Spleen (tissue), 11 donors: ENCODE data around the gene WDR35. TPM values are rescaled to one million over a fixed set of nuclear protein-coding genes. Genes with fewer than 3 reads are reported as not detected.

ENCODE experiments used
- DNase-seq: peaks from one replicate; pipeline ENCODE4 v3.0.0-alpha.2; 2020
- H3K27ac ChIP-seq, 8 donors: fragments of 200-600 bp; sonication (generic) in 7 of 8; 1 replicate in 4 of 8; 2 replicates in 4 of 8; pipeline versions ENCODE4 v1.5.0 to v1.8.0; 2016 to 2021; ENCODE audit warnings: inconsistent platforms in 4 of 8, mild to moderate bottlenecking in 4 of 8, moderate library complexity in 1 of 8
- H3K27me3 ChIP-seq, 7 donors: fragments of 200-600 bp; sonication (generic) in 6 of 7; replicated peaks in 1 of 7; 1 replicate in 4 of 7; 2 replicates in 3 of 7; pipeline versions ENCODE4 v1.5.0 to v1.8.0; 2016 to 2021; ENCODE audit warnings: inconsistent platforms in 3 of 7, mild to moderate bottlenecking in 1 of 7
- H3K36me3 ChIP-seq, 6 donors: fragments of 200-600 bp; sonication (generic) in 5 of 6; 1 replicate in 4 of 6; 2 replicates in 2 of 6; pipeline versions ENCODE4 v1.5.0 to v1.8.0; 2016 to 2021; ENCODE audit warnings: inconsistent platforms in 2 of 6
- H3K4me1 ChIP-seq, 6 donors: fragments of 200-600 bp; sonication (generic) in 5 of 6; 1 replicate in 3 of 6; 2 replicates in 3 of 6; pipeline versions ENCODE4 v1.5.0 to v1.8.0; 2016 to 2021; ENCODE audit warnings: inconsistent platforms in 3 of 6
- H3K4me3 ChIP-seq, 8 donors: fragments of 200-600 bp; sonication (generic) in 7 of 8; 1 replicate in 4 of 8; 2 replicates in 4 of 8; pipeline versions ENCODE4 v1.5.0 to v1.8.0; 2016 to 2021; ENCODE audit warnings: inconsistent platforms in 4 of 8, mild to moderate bottlenecking in 4 of 8, moderate library complexity in 2 of 8
- H3K9me3 ChIP-seq, 8 donors: fragments of 200-600 bp; sonication (generic) in 7 of 8; 1 replicate in 4 of 8; 2 replicates in 4 of 8; pipeline versions ENCODE4 v1.5.0 to v1.8.0; 2016 to 2021; ENCODE audit warnings: inconsistent platforms in 4 of 8
- CTCF ChIP-seq, 11 experiments: fragments of 200-600 bp in 7 of 11; fragments of 450-650 bp in 4 of 11; sonication (generic) in 4 of 11; IDR thresholded peaks in 8 of 11; conservative IDR thresholded peaks in 3 of 11; 1 replicate in 7 of 11; 2 replicates in 4 of 11; pipeline versions ENCODE4 v1.4.0 to v1.8.0; 2016 to 2021; ENCODE audit warnings: antibody characterized with exemption in 11 of 11, inconsistent platforms in 4 of 11, mild to moderate bottlenecking in 1 of 11
- POLR2A ChIP-seq, 3 donors: fragments of 450-650 bp; IDR thresholded peaks; one replicate each; pipeline ENCODE4 v1.5.1; 2017; ENCODE audit warnings: antibody characterized with exemption in 3 of 3, mild to moderate bottlenecking in 1 of 3
- POLR2AphosphoS5 ChIP-seq, 3 donors: sonication (generic); formaldehyde crosslinking; IDR thresholded peaks; one replicate each; pipeline ENCODE4 v1.5.1; 2017; ENCODE audit warnings: antibody characterized with exemption in 3 of 3
- WGBS, 5 donors: extraction: QIAGEN DNeasy Blood & Tissue Kit in 3 of 5; methylation state at CpG; one replicate each; pipeline versions ENCODE4 v1.1.5 to v1.1.7; 2013 to 2018; 5-methylcytosine and 5-hydroxymethylcytosine counted together
- intact Hi-C: fragments of 100-400 bp; cut with DNase I; formaldehyde crosslinking; loops from one replicate; pipeline ENCODE4 v1.15.0; 2023; ENCODE audit warnings: low total_unique reads
- polyA plus RNA-seq, 3 donors: library from polyadenylated mRNA; stranded (reverse); fragments of 200-250 nt; gene quantifications; one replicate each; pipeline ENCODE4 v1.2.1, GENCODE V29; 2013
- total RNA-seq, 7 donors: library from RNA; depleted of rRNA in 3 of 7; stranded (reverse); fragments of >200 nt in 3 of 7; fragmentation: NEBNext Ultra II Directional in 4 of 7; extraction: Animal tissue kit (Norgen Biotek cat#: 25700) in 4 of 7; gene quantifications; one replicate each; pipeline versions ENCODE4 v1.1.0 to v1.2.1, GENCODE V29; 2016 to 2021
- donor health status: healthy with polysubstance abuse.
- donor health status: DM: no; HTN: no; CAD: no; lungs with moderate emphysema.
- donor health status: DM: no; HTN: no; CAD: no.
- donor health status: Bipolar disorder and iron deficiency.
- donor health status: healthy.
- donor health status: DM: no; HTN: no; CAD: no.
- donor health status: DM: yes; HTN: yes; CAD: no.

Gene WDR35
- total and polyA plus RNA-seq, 10 donors: 1.7 to 5.3 (median 3.8) TPM

GRCh38 chr2:20012032-20012281, 22.1 kb upstream of the WDR35 start:
- whole genome bisulfite sequencing, 5 donors: 33 to 49% (median 38%) methylated on average over 4 of the region's 4 CpGs; no CpG with 5 or more reads in 1 of the 5 donors
- intact Hi-C loops: no loop called here
- H3K27ac ChIP-seq: no peak overlapping the region
- TF ChIP-seq CTCF (IDR thresholded peaks at IDR 0.05 in 8 of 11, conservative IDR thresholded peaks at IDR 0.05 in 3 of 11) (no peak), POLR2AphosphoS5 (IDR thresholded peaks at IDR 0.05) (no peak), POLR2A (IDR thresholded peaks at IDR 0.05) (no peak)
- H3K9me3 ChIP-seq: no peaks in the 10 kb centered on the region
- peaks cover 0 to 48% (median 18%) of the 10 kb centered on the region in 7 donors for H3K27me3 ChIP-seq
- no peak for DNase-seq
- peak overlapping the region in 7 of 8 donors; percentile 33 to 72 (median 47) for H3K4me3 ChIP-seq
- H3K4me1 ChIP-seq: peaks cover 8 to 19% (median 17%) of the 10 kb centered on the region in 6 donors
- no peaks in the 10 kb centered on the region for H3K36me3 ChIP-seq

GRCh38 chr2:20011276-20012031, 21.5 kb upstream of the WDR35 start:
- intact Hi-C loops: no loop called here

GRCh38 chr2:20008703-20009102, 18.8 kb upstream of the WDR35 start:
- H3K36me3 ChIP-seq: no peaks in the 10 kb centered on the region
- H3K9me3 ChIP-seq: no peaks in the 10 kb centered on the region
- H3K27me3 ChIP-seq: peaks cover 0 to 44% (median 18%) of the 10 kb centered on the region in 7 donors
- intact Hi-C loops: no loop called here
- no peak overlapping the region for H3K27ac ChIP-seq
- 89 to 92% (median 91%) methylated on average over 5 of the region's 5 CpGs for WGBS, 5 donors
- H3K4me1 ChIP-seq: peaks cover 8 to 19% (median 17%) of the 10 kb centered on the region in 6 donors
- no peak for TF ChIP-seq POLR2A (IDR thresholded peaks at IDR 0.05)
- no peak for TF ChIP-seq CTCF (IDR thresholded peaks at IDR 0.05 in 8 of 11, conservative IDR thresholded peaks at IDR 0.05 in 3 of 11)
- TF ChIP-seq POLR2AphosphoS5 (IDR thresholded peaks at IDR 0.05): no peak
- DNase-seq: no peak
- H3K4me3 ChIP-seq: no peak overlapping the region

More at GRCh38 chr2:20011276-20012031, 21.5 kb upstream of the WDR35 start:
- Histone ChIP-seq H3K4me1 (peaks cover 8 to 19% (median 17%) of the 10 kb centered on the region in 6 donors), H3K27me3 (peaks cover 0 to 48% (median 18%) of the 10 kb centered on the region in 7 donors), H3K9me3 (no peaks in the 10 kb centered on the region), H3K27ac (no peak overlapping the region), H3K4me3 (peak overlapping the region in 1 of 8 donors; percentile 72), H3K36me3 (no peaks in the 10 kb centered on the region)
- no peak for DNase-seq
- no peak for TF ChIP-seq CTCF (IDR thresholded peaks at IDR 0.05 in 8 of 11, conservative IDR thresholded peaks at IDR 0.05 in 3 of 11)
- 84 to 91% (median 88%) methylated on average over 14 of the region's 14 CpGs for WGBS, 5 donors

- H3K27me3 ChIP-seq: peaks cover 0 to 17% (median 0%) of the 10 kb centered on the region in 7 donors
- no peak overlapping the region for H3K27ac ChIP-seq
- intact Hi-C loops: no loop called here
- no peaks in the 10 kb centered on the region for H3K4me1 ChIP-seq
- TF ChIP-seq POLR2A (IDR thresholded peaks at IDR 0.05) (no peak), CTCF (IDR thresholded peaks at IDR 0.05 in 8 of 11, conservative IDR thresholded peaks at IDR 0.05 in 3 of 11) (no peak), POLR2AphosphoS5 (IDR thresholded peaks at IDR 0.05) (no peak)
- no peak overlapping the region for H3K4me3 ChIP-seq
- H3K9me3 ChIP-seq: no peaks in the 10 kb centered on the region
- WGBS, 5 donors: 84 to 95% (median 90%) methylated on average over 9 to 17 of the region's 17 CpGs
- no peak for DNase-seq
- H3K36me3 ChIP-seq: no peaks in the 10 kb centered on the region
Measured at GRCh38 chr2:20005891-20006470, 16.1 kb upstream of the WDR35 start.
